Loucy (cell line): ENCODE data around the gene SYDE2.

ENCODE experiments used
- H2AFZ ChIP-seq: fragments of 200-600 bp; sonication (generic); 2 replicates; pipeline ENCODE4 v1.6.0; 2016; ENCODE audit warnings: antibody characterized with exemption, mild to moderate bottlenecking, low read length, moderate library complexity
- H3F3A ChIP-seq: fragments of 200-600 bp; 2 replicates; pipeline ENCODE4 v1.6.0; 2016; ENCODE audit warnings: antibody characterized with exemption, low read depth, mild to moderate bottlenecking
- H3K27me3 ChIP-seq: fragments of 200-600 bp; sonication (generic); 2 replicates; pipeline ENCODE4 v1.6.1; 2014; ENCODE audit warnings: low read length, mild to moderate bottlenecking; ENCODE audit not compliant: insufficient read depth, poor library complexity, severe bottlenecking
- H3K36me3 ChIP-seq: fragments of 200-600 bp; sonication (generic); 2 replicates; pipeline ENCODE4 v1.6.1; 2016; ENCODE audit warnings: low read length; ENCODE audit not compliant: insufficient read depth
- H3K4me1 ChIP-seq: fragments of 200-600 bp; sonication (generic); 2 replicates; pipeline ENCODE4 v1.5.1; 2014; ENCODE audit warnings: low read length, mild to moderate bottlenecking; ENCODE audit not compliant: insufficient read depth, poor library complexity, severe bottlenecking
- H3K4me2 ChIP-seq: fragments of 200-600 bp; sonication (generic); 2 replicates; pipeline ENCODE4 v1.6.0; 2014; ENCODE audit warnings: antibody characterized with exemption, low read length, low read depth, mild to moderate bottlenecking; ENCODE audit not compliant: poor library complexity, severe bottlenecking
- H3K4me3 ChIP-seq: fragments of 200-600 bp; sonication (generic); 2 replicates; pipeline ENCODE4 v1.5.1; 2014; ENCODE audit warnings: low read length, mild to moderate bottlenecking, mixed read lengths; ENCODE audit not compliant: poor library complexity, severe bottlenecking
- H3K79me2 ChIP-seq: fragments of 200-600 bp; sonication (generic); 2 replicates; pipeline ENCODE4 v1.6.1; 2014; ENCODE audit warnings: low read length; ENCODE audit not compliant: insufficient read depth
- H3K9ac ChIP-seq: fragments of 200-600 bp; sonication (generic); 2 replicates; pipeline ENCODE4 v1.6.0; 2014; ENCODE audit warnings: mild to moderate bottlenecking, low read depth, low read length, moderate library complexity; ENCODE audit not compliant: poor library complexity, severe bottlenecking
- H3K9me2 ChIP-seq: fragments of 200-600 bp; sonication (generic); replicated peaks from 2 replicates; pipeline ENCODE4 v1.6.1; 2016; ENCODE audit warnings: low read depth, low read length, mixed read lengths
- H3K9me3 ChIP-seq: fragments of 200-600 bp; sonication (generic); 2 replicates; pipeline ENCODE4 v1.6.1; 2014; ENCODE audit warnings: mild to moderate bottlenecking, antibody characterized with exemption, low read length, low read depth; ENCODE audit not compliant: insufficient read depth
- H4K20me1 ChIP-seq: fragments of 200-600 bp; sonication (generic); 2 replicates; pipeline ENCODE4 v1.6.0; 2014; ENCODE audit warnings: antibody characterized with exemption, low read length, mild to moderate bottlenecking; ENCODE audit not compliant: insufficient read depth, poor library complexity, severe bottlenecking
- EZH2phosphoT487 ChIP-seq: fragments of 200-600 bp; IDR thresholded peaks from 2 replicates; pipeline ENCODE4 v1.6.1; 2018; ENCODE audit warnings: antibody characterized with exemption, mild to moderate bottlenecking, moderate library complexity, borderline replicate concordance
- TF ChIP-seq, protein P1 (sequence below): fragments of 200-600 bp; sonication (generic); conservative IDR thresholded peaks from 2 replicates; pipeline ENCODE4 v1.5.1; 2014; ENCODE audit warnings: mild to moderate bottlenecking, antibody characterized with exemption, low read length

The SYDE2 gene

DNA sequence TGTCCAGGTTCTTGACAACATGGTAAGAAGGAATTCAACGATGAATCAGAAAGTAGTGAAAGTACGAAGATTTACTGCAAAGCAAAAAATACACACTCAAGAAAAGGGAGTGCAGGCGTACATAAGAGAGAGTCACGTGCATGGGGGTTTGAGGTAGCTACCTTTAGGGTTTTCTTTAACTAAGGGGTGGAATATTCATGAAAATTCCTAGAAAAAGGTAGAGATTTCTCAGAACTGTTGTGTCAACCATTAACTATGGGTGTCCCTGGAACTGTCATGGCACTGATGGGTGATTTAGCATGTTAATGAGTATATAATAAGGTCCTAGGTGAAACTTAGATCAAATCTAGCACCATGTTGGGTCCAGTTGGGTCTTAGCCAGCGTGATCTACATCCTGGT lies 22.5 kb upstream of the SYDE2 start:
- H3K9ac ChIP-seq: no peak overlapping the region
- no peaks in the 10 kb centered on the region for H3K36me3 ChIP-seq
- no peak overlapping the region for H2AFZ ChIP-seq
- H3K9me2 ChIP-seq: no peaks in the 10 kb centered on the region
- no peaks in the 10 kb centered on the region for H3K9me3 ChIP-seq
- H3K4me2 ChIP-seq: no peak overlapping the region
- H4K20me1 ChIP-seq: no peaks in the 10 kb centered on the region
- H3K79me2 ChIP-seq: no peaks in the 10 kb centered on the region
- no peak overlapping the region for H3K4me3 ChIP-seq
- H3K27me3 ChIP-seq: no peaks in the 10 kb centered on the region
- TF ChIP-seq, protein P1, sequence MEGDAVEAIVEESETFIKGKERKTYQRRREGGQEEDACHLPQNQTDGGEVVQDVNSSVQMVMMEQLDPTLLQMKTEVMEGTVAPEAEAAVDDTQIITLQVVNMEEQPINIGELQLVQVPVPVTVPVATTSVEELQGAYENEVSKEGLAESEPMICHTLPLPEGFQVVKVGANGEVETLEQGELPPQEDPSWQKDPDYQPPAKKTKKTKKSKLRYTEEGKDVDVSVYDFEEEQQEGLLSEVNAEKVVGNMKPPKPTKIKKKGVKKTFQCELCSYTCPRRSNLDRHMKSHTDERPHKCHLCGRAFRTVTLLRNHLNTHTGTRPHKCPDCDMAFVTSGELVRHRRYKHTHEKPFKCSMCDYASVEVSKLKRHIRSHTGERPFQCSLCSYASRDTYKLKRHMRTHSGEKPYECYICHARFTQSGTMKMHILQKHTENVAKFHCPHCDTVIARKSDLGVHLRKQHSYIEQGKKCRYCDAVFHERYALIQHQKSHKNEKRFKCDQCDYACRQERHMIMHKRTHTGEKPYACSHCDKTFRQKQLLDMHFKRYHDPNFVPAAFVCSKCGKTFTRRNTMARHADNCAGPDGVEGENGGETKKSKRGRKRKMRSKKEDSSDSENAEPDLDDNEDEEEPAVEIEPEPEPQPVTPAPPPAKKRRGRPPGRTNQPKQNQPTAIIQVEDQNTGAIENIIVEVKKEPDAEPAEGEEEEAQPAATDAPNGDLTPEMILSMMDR: no peak
- no peak for TF ChIP-seq EZH2phosphoT487
- no peaks in the 10 kb centered on the region for H3F3A ChIP-seq
- H3K4me1 ChIP-seq: no peaks in the 10 kb centered on the region

DNA sequence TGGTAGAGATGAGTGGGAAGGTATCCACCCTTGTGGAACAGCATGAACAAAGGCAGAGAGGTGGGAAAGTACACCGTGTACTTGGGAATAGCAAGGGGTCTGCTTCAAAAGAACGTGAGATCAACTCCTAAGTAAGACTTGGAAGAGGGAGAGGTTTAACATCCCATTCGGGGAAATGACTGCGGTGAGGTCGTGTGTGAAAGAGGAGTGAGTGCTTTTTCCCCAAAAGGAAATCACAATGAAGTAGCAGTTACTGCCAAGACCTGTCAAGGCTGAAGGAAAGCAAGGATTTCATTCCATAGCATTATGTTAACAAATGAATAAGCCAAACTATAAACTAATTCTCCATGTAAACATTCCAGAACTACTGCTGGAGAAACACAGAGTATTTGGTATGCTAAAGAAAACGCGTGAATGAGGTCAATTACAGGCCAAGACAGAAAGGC lies 20.0 kb upstream of the SYDE2 start:
- no peak overlapping the region for H3K9ac ChIP-seq
- no peaks in the 10 kb centered on the region for H3K36me3 ChIP-seq
- H3K4me3 ChIP-seq: no peak overlapping the region
- H3K9me2 ChIP-seq: no peaks in the 10 kb centered on the region
- H4K20me1 ChIP-seq: no peaks in the 10 kb centered on the region
- no peaks in the 10 kb centered on the region for H3K4me1 ChIP-seq
- H3K4me2 ChIP-seq: no peak overlapping the region
- no peaks in the 10 kb centered on the region for H3K79me2 ChIP-seq
- H3K27me3 ChIP-seq: no peaks in the 10 kb centered on the region
- no peak overlapping the region for H2AFZ ChIP-seq
- no peaks in the 10 kb centered on the region for H3K9me3 ChIP-seq
- H3F3A ChIP-seq: no peaks in the 10 kb centered on the region
- TF ChIP-seq, protein P1: no peak
- TF ChIP-seq EZH2phosphoT487: no peak

DNA sequence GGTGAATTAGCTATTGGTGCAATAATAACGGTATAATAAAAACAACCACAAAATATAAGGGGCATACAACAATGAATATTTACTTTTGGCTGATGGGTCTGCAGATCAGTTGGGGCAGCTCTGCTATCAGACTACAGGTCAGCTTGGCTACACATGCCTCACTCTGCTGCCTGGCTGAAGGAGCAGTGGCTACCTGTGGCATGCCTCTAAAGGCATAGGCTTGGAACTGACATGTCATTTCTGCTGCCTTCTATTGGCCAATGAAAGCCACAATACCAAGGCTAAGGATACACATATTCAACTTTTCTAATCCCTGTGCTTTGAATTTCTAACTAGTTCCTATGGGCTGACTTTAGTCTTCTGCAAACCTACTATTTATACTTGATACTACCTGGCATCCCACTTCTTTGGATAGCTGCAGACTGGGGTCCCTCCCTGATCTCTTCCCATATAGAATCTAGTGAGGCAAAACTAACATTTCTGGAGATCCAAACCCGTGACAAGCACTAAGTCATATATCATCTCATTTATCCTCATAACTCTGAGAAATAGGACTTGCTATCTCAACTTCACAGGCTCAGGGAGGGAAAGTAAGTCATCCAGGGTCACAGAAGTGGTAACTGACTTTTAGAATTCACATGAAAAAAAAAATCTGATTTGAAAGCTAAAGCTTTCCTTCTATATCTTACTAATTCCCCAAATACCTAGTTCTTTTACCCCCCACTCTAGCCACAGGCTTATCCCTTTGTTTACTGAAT lies 19.2 kb upstream of the SYDE2 start:
- TF ChIP-seq EZH2phosphoT487: no peak

DNA sequence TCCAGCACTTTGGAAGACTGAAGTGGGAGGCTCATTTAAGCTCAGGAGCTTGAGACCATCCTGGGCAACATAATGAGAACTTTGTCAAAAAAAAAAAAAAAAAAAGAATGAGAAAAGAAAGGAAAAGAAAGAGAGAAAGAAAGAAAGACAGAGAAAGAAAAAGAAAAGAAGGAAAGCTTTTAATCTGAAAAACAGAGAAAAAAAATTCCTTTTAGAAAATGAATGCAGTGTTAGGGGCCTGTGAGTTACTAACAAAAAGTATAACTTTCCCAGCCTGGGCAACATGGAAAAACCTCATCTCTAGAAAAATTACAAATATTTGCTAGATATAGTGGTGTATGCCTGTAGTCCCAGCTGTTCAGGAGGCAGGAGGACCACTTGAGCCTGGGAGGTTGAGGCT lies 15.9 kb upstream of the SYDE2 start:
- Histone ChIP-seq H3K36me3 (no peaks in the 10 kb centered on the region), H3K4me3 (no peak overlapping the region), H3K9me2 (no peaks in the 10 kb centered on the region), H2AFZ (no peak overlapping the region), H3K4me1 (no peaks in the 10 kb centered on the region), H3K9me3 (no peaks in the 10 kb centered on the region), H3K4me2 (no peak overlapping the region), H3K27me3 (no peaks in the 10 kb centered on the region), H3K79me2 (no peaks in the 10 kb centered on the region), H3K9ac (no peak overlapping the region), H3F3A (no peaks in the 10 kb centered on the region), H4K20me1 (no peaks in the 10 kb centered on the region)
- TF ChIP-seq, protein P1: no peak
- TF ChIP-seq EZH2phosphoT487: no peak

More for the DNA sequence above, 19.2 kb upstream of the SYDE2 start:
- Histone ChIP-seq H3K36me3 (no peaks in the 10 kb centered on the region), H3F3A (no peaks in the 10 kb centered on the region), H3K4me3 (no peak overlapping the region), H3K9me2 (no peaks in the 10 kb centered on the region), H3K27me3 (no peaks in the 10 kb centered on the region), H4K20me1 (no peaks in the 10 kb centered on the region), H3K4me1 (no peaks in the 10 kb centered on the region), H3K79me2 (no peaks in the 10 kb centered on the region), H3K9me3 (no peaks in the 10 kb centered on the region), H3K4me2 (no peak overlapping the region), H3K9ac (no peak overlapping the region), H2AFZ (no peak overlapping the region)
